HEK293 (cell line): ENCODE measurements around the gene RNASEH2A.

Experiments used
- CTCF ChIP-seq: fragments of 450-650 bp; formaldehyde crosslinking; IDR thresholded peaks from 2 replicates; pipeline ENCODE4 v1.5.1; 2016; ENCODE audit warnings: missing biosample characterization, missing genetic modification characterization
- HOXA7 ChIP-seq: sonication (generic); formaldehyde crosslinking; IDR thresholded peaks from 2 replicates; pipeline ENCODE4 v1.8.1; 2022; ENCODE audit warnings: missing genetic modification reagents, borderline replicate concordance
- KLF1 ChIP-seq: fragments of 450-650 bp; formaldehyde crosslinking; IDR thresholded peaks from 2 replicates; pipeline ENCODE4 v1.5.1; 2016; ENCODE audit warnings: missing biosample characterization, missing genetic modification characterization
- ZNF138 ChIP-seq: fragments of 450-650 bp; formaldehyde crosslinking; IDR thresholded peaks from 2 replicates; pipeline ENCODE4 v1.5.1; 2016; ENCODE audit warnings: missing biosample characterization, missing genetic modification characterization, borderline replicate concordance
- ZNF280D ChIP-seq: fragments of 450-650 bp; formaldehyde crosslinking; IDR thresholded peaks from 2 replicates; pipeline ENCODE4 v1.5.1; 2016; ENCODE audit warnings: missing biosample characterization, missing genetic modification characterization
- ZNF426 ChIP-seq: fragments of 450-650 bp; formaldehyde crosslinking; IDR thresholded peaks from 2 replicates; pipeline ENCODE4 v1.5.1; 2017; ENCODE audit warnings: missing biosample characterization, missing genetic modification characterization, mild to moderate bottlenecking, inconsistent platforms, moderate library complexity
- ZNF513 ChIP-seq: fragments of 450-650 bp; IDR thresholded peaks from 2 replicates; pipeline ENCODE4 v1.5.1; 2018; ENCODE audit warnings: missing biosample characterization, missing genetic modification characterization

- TF ChIP-seq ZNF138 = no peak
- no peak for TF ChIP-seq HOXA7 (CRISPR knock-in tag)
- TF ChIP-seq ZNF280D (tag by site-specific recombination) = no peak
- TF ChIP-seq ZNF513 (tag by site-specific recombination) = no peak
- TF ChIP-seq CTCF (tag by site-specific recombination) = no peak; the same call in 1 of the 2 replicates
- TF ChIP-seq KLF1 (tag by site-specific recombination) = no peak
- TF ChIP-seq ZNF426 (tag by site-specific recombination) = no peak
Observed at GRCh38 chr19:12792853-12793289, 13.5 kb upstream of the RNASEH2A start.
